Ovary (tissue), 3 donors: Measurements from ENCODE around the gene IL23A.

Experiments used
- EP300 ChIP-seq: sonication (generic); formaldehyde crosslinking; IDR thresholded peaks from one replicate; pipeline ENCODE4 v1.6.1; 2017; ENCODE audit warnings: antibody characterized with exemption
- POLR2A ChIP-seq: fragments of 450-650 bp; IDR thresholded peaks from one replicate; pipeline ENCODE4 v1.6.1; 2017; ENCODE audit warnings: antibody characterized with exemption, mild to moderate bottlenecking, moderate library complexity
- TF ChIP-seq, protein P1 (sequence below), 3 donors: fragments of 450-650 bp in 2 of 3; fragments of 200-600 bp in 1 of 3; IDR thresholded peaks; one replicate each; pipeline versions ENCODE4 v1.5.1 to v1.8.0; 2016 to 2022; ENCODE audit warnings: antibody characterized with exemption in 3 of 3, mild to moderate bottlenecking in 1 of 3
- donor health status: DM: no; HTN: no; CAD: no.

GRCh38 chr12:56348776-56349175, 10.1 kb downstream of the IL23A start:
- TF ChIP-seq, protein P1, sequence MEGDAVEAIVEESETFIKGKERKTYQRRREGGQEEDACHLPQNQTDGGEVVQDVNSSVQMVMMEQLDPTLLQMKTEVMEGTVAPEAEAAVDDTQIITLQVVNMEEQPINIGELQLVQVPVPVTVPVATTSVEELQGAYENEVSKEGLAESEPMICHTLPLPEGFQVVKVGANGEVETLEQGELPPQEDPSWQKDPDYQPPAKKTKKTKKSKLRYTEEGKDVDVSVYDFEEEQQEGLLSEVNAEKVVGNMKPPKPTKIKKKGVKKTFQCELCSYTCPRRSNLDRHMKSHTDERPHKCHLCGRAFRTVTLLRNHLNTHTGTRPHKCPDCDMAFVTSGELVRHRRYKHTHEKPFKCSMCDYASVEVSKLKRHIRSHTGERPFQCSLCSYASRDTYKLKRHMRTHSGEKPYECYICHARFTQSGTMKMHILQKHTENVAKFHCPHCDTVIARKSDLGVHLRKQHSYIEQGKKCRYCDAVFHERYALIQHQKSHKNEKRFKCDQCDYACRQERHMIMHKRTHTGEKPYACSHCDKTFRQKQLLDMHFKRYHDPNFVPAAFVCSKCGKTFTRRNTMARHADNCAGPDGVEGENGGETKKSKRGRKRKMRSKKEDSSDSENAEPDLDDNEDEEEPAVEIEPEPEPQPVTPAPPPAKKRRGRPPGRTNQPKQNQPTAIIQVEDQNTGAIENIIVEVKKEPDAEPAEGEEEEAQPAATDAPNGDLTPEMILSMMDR (IDR thresholded peaks at IDR 0.05), result no peak
- no peak for TF ChIP-seq EP300
- TF ChIP-seq POLR2A, result no peak
